Measurements from ENCODE around the gene YIPF7. TPM values are rescaled to one million over a fixed set of nuclear protein-coding genes. Genes with fewer than 3 reads are reported as not detected.

The YIPF7 gene
- polyA plus RNA-seq, 2 of the 4 experiments (the other 2 are of a cell fraction): not detected

GRCh38 chr4:44580231-44580630 is 71.2 kb downstream of the YIPF7 start:
- no peak for FAIRE-seq

GRCh38 chr4:44578954-44579353 is 72.5 kb downstream of the YIPF7 start:
- TF ChIP-seq MAZ (IDR thresholded peaks at IDR 0.05; ENCODE audit: borderline replicate concordance, low read depth, low read length) (no peak), E2F6 (IDR thresholded peaks at IDR 0.05; ENCODE audit: borderline replicate concordance, low read depth) (no peak), RCOR1 (IDR thresholded peaks at IDR 0.05; ENCODE audit: low read depth, low read length) (no peak), JUN (IDR thresholded peaks at IDR 0.05) (no peak), MAX (IDR thresholded peaks at IDR 0.05) (no peak), RFX5 (IDR thresholded peaks at IDR 0.05) (no peak), ZC3H11A (IDR thresholded peaks at IDR 0.05) (no peak), SMC3 (IDR thresholded peaks at IDR 0.05) (no peak), NR3C1 (IDR thresholded peaks at IDR 0.05) (no peak), GATA3 (IDR thresholded peaks at IDR 0.05; ENCODE audit: borderline replicate concordance) (no peak), MYC (IDR thresholded peaks at IDR 0.05; ENCODE audit: borderline replicate concordance, low read length) (no peak), BHLHE40 (IDR thresholded peaks at IDR 0.05; ENCODE audit: low read depth, low read length) (no peak)
- Histone ChIP-seq H3K9me3 (no peaks in the 10 kb centered on the region), H3K27ac (no peak overlapping the region), H3K4me1 (no peaks in the 10 kb centered on the region), H3K4me3 (no peak overlapping the region), H3K4me2 (no peak overlapping the region)
- CTCF ChIA-PET: no interaction called here
- POLR2A ChIA-PET: no interaction called here
- no peak for ATAC-seq
- DNase-seq (ENCODE audit: low read depth in 1 of 2, low spot score in 1 of 2): no peak
- 0% methylated on average over 1 of the region's 1 CpG for WGBS (ENCODE audit: missing lambda C conversion rate)
- no peak for FAIRE-seq

More at GRCh38 chr4:44580231-44580630, 71.2 kb downstream of the YIPF7 start:
- Histone ChIP-seq H3K4me1 (no peaks in the 10 kb centered on the region), H3K27ac (no peak overlapping the region), H3K4me3 (no peak overlapping the region), H3K9me3 (no peaks in the 10 kb centered on the region), H3K4me2 (no peak overlapping the region)
- ChIA-PET POLR2A (no interaction called here), CTCF (no interaction called here)
- TF ChIP-seq RARB (CRISPR knock-in tag; IDR thresholded peaks at IDR 0.05) (no peak), CBX8 (IDR thresholded peaks at IDR 0.05) (no peak), CHD4 (IDR thresholded peaks at IDR 0.05; ENCODE audit: borderline replicate concordance) (no peak), ZC3H11A (IDR thresholded peaks at IDR 0.05) (no peak), HEYL (CRISPR knock-in tag; IDR thresholded peaks at IDR 0.05) (no peak), REST (IDR thresholded peaks at IDR 0.05) (no peak), E2F6 (IDR thresholded peaks at IDR 0.05; ENCODE audit: borderline replicate concordance, low read depth) (no peak), CBX2 (IDR thresholded peaks at IDR 0.05; ENCODE audit: borderline replicate concordance, low read depth) (no peak), NPAS2 (CRISPR knock-in tag; IDR thresholded peaks at IDR 0.05; ENCODE audit: borderline replicate concordance) (no peak), RAD21 (conservative IDR thresholded peaks at IDR 0.05 in 1 of 2, IDR thresholded peaks at IDR 0.05 in 1 of 2) (no peak), EHF (CRISPR knock-in tag; IDR thresholded peaks at IDR 0.05) (no peak), HES2 (IDR thresholded peaks at IDR 0.05) (no peak), ATOH8 (CRISPR knock-in tag; IDR thresholded peaks at IDR 0.05; ENCODE audit: low read depth) (no peak), POLR2AphosphoS2 (conservative IDR thresholded peaks at IDR 0.05; ENCODE audit: low read length) (no peak), ZNF302 (CRISPR knock-in tag; IDR thresholded peaks at IDR 0.05) (no peak), NR3C1 (IDR thresholded peaks at IDR 0.05) (no peak)
- ATAC-seq (no peak), DNase-seq (ENCODE audit: low read depth in 1 of 2, low spot score in 1 of 2) (no peak)
